MG63 (cell line): ENCODE measurements around the gene AUNIP. TPM values are rescaled to one million over a fixed set of nuclear protein-coding genes. Genes with fewer than 3 reads are reported as not detected.

Experiments used
- total RNA-seq: library from RNA; depleted of rRNA; stranded (reverse); fragments of >200 nt; shearing (Covaris generic); gene quantifications from 2 replicates; pipeline ENCODE4 v1.2.3, GENCODE V29; 2014; ENCODE audit warnings: low replicate concordance; rRNA removed

The AUNIP gene
- total RNA-seq, 1 experiment from 2014 or later = 20.6 TPM

Other genes starting within 250 kb of the AUNIP start
- gene MAN1C1, start 242.7 kb downstream of the AUNIP start, total RNA-seq = 0.26 TPM in 1 of 2 replicates, not detected in the other
- gene SELENON, start 59.3 kb downstream of the AUNIP start, total RNA-seq = 12.9 and 18.8 TPM in 2 replicates
- 18.2 and 24.3 TPM in 2 replicates for gene MTFR1L, start 39.5 kb downstream of the AUNIP start, total RNA-seq
- 3.8 and 8.3 TPM in 2 replicates for gene PAQR7, start 16.3 kb upstream of the AUNIP start, total RNA-seq
- gene STMN1, start 47.0 kb upstream of the AUNIP start, total RNA-seq = 85.4 and 116 TPM in 2 replicates
- 3.3 and 4.5 TPM in 2 replicates for gene PAFAH2, start 138.6 kb upstream of the AUNIP start, total RNA-seq
- not detected in 2 replicates for gene EXTL1, start 162.3 kb upstream of the AUNIP start, total RNA-seq
- not detected in 2 replicates for gene SLC30A2, start 186.7 kb upstream of the AUNIP start, total RNA-seq
- gene TRIM63, start 208.2 kb upstream of the AUNIP start, total RNA-seq = not detected in 2 replicates